Neural cell (in vitro differentiated cells): Measurements from ENCODE around the gene ZNF628.

Source experiments
- CTCF ChIP-seq: fragments of 450-650 bp; IDR thresholded peaks from 2 replicates; pipeline ENCODE4 v1.5.1; 2014; ENCODE audit warnings: antibody characterized with exemption, mild to moderate bottlenecking, moderate library complexity; ENCODE audit not compliant: poor library complexity, severe bottlenecking
- EZH2 ChIP-seq: fragments of 200-600, 300-800 bp; shearing (Covaris generic), sonication (generic); IDR thresholded peaks from 2 replicates; pipeline ENCODE4 v1.6.1; 2014; ENCODE audit warnings: antibody characterized with exemption, low read length, borderline replicate concordance, mild to moderate bottlenecking; ENCODE audit not compliant: insufficient read depth, poor library complexity, severe bottlenecking
- POLR2AphosphoS5 ChIP-seq: IDR thresholded peaks from 2 replicates; pipeline ENCODE4 v1.6.1; 2012
- REST ChIP-seq: IDR thresholded peaks from 2 replicates; pipeline ENCODE4 v1.6.1; 2012; ENCODE audit warnings: borderline replicate concordance
- TAF1 ChIP-seq: IDR thresholded peaks from 2 replicates; pipeline ENCODE4 v1.6.1; 2012; ENCODE audit warnings: low read depth

DNA sequence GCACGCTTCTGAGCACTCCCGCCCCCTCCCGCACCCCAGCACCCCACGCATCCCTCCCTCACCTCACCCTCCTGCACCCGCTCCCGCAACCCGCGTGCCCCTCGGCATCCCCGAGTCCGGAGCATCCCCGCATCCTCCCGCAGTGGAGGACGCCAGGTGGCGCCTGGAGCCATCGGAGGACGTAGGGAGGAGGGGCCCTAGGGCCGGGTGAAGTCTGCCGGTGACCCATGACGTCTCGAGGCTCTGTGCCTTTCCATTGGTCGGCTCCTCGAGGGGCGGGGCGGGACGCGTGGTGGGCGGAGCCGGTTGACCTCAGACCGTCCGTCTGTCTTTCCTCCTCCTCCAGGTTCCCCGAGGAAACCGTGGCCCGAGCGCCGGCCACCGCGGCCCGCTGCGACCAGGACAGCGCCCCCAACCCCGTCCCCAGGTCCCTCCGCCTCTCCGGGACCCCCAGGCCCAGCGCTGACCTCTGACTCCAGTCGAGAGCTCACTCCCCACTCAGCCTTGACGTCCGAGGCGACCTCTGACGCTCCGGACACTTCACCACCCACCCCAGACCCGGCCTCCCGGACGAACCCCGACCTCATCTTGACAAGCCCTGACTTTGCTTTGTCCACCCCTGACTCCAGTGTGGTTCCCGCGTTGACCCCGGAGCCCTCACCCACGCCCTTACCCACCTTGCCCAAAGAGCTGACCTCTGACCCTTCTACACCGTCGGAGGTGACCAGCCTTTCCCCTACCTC is 40.6 kb downstream of the ZNF628 start:
- TF ChIP-seq CTCF (peak; percentile 92), EZH2 (no peak), REST (no peak), TAF1 (no peak), POLR2AphosphoS5 (no peak)
